Neutrophil (primary cell): Measurements from ENCODE around the gene SPNS3.

Experiments used
- H3K27ac ChIP-seq: fragments of 200-600 bp; sonication (generic); 2 replicates; pipeline ENCODE4 v1.5.1; 2016; ENCODE audit warnings: mild to moderate bottlenecking, moderate library complexity
- H3K27me3 ChIP-seq: fragments of 200-600 bp; sonication (generic); 2 replicates; pipeline ENCODE4 v1.6.0; 2016; ENCODE audit warnings: mild to moderate bottlenecking
- H3K36me3 ChIP-seq: fragments of 200-600 bp; sonication (generic); 2 replicates; pipeline ENCODE4 v1.5.1; 2017
- H3K4me1 ChIP-seq, 2 experiments: fragments of 200-600 bp in 1 of 2; sonication (generic) in 1 of 2; 1 replicate in 1 of 2; 2 replicates in 1 of 2; pipeline versions ENCODE4 v1.5.1 to v1.6.1; 2013 to 2016; ENCODE audit warnings: low read depth in 1 of 2, low read length in 1 of 2, mild to moderate bottlenecking in 1 of 2, moderate library complexity in 1 of 2; ENCODE audit not compliant: control insufficient read depth in 1 of 2, insufficient read depth in 1 of 2
- H3K4me3 ChIP-seq, 2 experiments: fragments of 200-600 bp in 1 of 2; sonication (generic) in 1 of 2; 1 replicate in 1 of 2; 2 replicates in 1 of 2; pipeline ENCODE4 v1.5.1; 2013 to 2016; ENCODE audit warnings: low read depth in 1 of 2, low read length in 1 of 2, mild to moderate bottlenecking in 1 of 2, moderate library complexity in 1 of 2
- H3K9me3 ChIP-seq: fragments of 200-600 bp; sonication (generic); 2 replicates; pipeline ENCODE4 v1.5.1; 2016
- CTCF ChIP-seq: fragments of 200-600 bp; sonication (generic); IDR thresholded peaks from 2 replicates; pipeline ENCODE4 v1.5.1; 2016; ENCODE audit warnings: antibody characterized with exemption

SPNS3 gene

DNA sequence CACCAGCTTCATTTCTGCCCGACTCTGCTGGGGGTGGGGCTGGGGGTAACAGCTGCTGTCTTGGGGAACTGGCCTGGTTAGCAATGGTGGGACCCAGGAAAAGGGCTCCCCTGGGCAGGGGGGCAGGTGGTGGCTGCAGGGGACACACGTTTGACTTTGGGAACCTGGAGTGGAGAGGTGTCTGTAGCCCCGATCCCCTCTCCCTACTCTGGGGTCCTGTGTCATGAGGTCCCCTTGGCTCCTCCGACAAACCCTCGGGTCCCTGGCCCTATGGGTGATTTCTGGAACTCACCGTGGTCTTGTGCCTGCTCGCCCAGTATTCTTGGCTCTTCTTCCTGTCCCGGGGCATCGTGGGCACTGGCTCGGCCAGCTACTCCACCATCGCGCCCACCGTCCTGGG is 12.0 kb downstream of the SPNS3 start:
- Histone ChIP-seq H3K27ac (no peak overlapping the region), H3K9me3 (no peaks in the 10 kb centered on the region), H3K27me3 (no peaks in the 10 kb centered on the region), H3K4me3 (no peak overlapping the region), H3K4me1 (no peaks in the 10 kb centered on the region), H3K36me3 (peaks cover 13% of the 10 kb centered on the region)
- TF ChIP-seq CTCF: no peak

DNA sequence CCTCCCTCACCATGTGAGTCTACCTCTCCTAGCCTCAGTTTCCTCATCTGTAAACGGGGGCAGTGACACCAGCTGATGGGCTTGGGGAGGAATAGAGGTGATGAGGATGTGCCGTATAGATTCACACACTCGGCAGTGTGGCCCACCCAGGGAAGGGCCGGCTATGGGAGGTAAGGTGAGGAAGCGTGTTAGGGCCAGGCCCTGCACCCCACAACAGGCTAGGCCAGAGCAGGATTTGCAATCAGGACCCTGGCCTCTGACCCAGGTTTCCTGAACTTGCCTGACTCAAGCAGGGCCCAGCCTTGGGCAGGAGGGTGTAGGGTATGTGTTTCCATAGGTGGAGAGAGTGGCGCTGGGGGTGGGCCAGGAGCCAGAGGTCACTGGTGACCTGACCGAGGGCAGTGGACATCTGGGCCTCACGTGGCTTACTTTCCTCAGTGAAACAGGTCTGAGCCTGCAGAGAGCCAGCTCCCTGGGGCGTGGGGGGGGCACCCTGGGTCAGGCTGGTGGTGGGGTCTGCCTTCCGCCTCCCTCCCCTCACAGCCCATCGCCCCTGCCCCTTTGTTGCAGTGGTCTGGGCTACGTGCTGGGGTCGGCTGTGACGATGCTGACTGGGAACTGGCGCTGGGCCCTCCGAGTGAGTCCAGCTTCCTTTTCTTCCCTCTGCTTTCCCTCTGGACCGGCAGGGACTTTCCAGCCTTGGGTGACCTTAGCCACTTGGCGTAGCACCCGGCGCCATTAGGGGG is 12.8 kb downstream of the SPNS3 start:
- no peak overlapping the region for H3K27ac ChIP-seq
- no peaks in the 10 kb centered on the region for H3K4me1 ChIP-seq
- TF ChIP-seq CTCF: no peak
- H3K36me3 ChIP-seq: peaks cover 13% of the 10 kb centered on the region
- H3K4me3 ChIP-seq: no peak overlapping the region
- no peaks in the 10 kb centered on the region for H3K27me3 ChIP-seq
- H3K9me3 ChIP-seq: no peaks in the 10 kb centered on the region

DNA sequence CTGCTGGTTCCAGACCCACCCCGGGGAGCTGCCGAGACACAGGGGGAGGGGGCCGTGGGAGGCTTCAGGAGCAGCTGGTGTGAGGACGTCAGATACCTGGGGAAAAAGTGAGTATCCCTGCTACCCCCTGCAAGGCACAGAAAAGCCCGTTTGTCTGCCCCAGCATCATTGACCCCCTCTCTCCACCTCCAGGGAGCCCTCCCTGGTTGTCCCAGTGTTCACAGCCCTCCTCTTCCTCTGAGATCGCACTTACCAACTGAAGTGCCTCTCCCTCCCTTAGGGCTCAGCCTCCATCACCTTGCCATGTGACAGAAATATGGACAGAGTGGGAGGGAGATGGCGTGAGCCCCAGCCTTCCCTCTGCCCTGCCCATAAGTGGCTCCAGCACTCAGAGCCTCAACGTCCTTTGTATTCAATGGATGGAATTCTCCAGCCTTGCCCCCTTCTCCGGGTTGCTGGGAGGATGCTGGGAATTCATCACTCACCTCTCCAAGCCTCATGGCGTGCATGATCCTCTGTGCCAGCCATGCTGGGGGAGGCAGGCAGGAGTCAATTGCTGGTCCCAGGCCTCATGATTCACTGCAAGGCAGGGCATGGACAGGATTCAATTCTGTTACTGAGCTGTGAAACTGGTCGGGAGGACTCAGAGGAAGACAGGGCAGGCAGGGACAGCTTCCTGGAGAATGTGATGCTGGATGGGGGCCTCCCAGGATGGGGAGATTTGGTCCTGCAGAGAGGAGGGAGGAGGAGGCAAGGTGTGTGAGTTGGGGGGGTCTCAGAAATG is 14.6 kb downstream of the SPNS3 start:
- Histone ChIP-seq H3K27me3 (no peaks in the 10 kb centered on the region), H3K4me3 (no peak overlapping the region)

GRCh38 chr17:4449736-4450135 is 16.0 kb downstream of the SPNS3 start:
- Histone ChIP-seq H3K36me3 (peaks cover 13% of the 10 kb centered on the region), H3K4me1 (peaks cover 4 to 6% of the 10 kb centered on the region in 2 experiments), H3K4me3 (no peak overlapping the region), H3K27ac (no peak overlapping the region), H3K27me3 (no peaks in the 10 kb centered on the region), H3K9me3 (no peaks in the 10 kb centered on the region)
- TF ChIP-seq CTCF: no peak

More for the DNA sequence above, 14.6 kb downstream of the SPNS3 start:
- no peaks in the 10 kb centered on the region for H3K4me1 ChIP-seq
- H3K27ac ChIP-seq: no peak overlapping the region
- peaks cover 13% of the 10 kb centered on the region for H3K36me3 ChIP-seq
- no peaks in the 10 kb centered on the region for H3K9me3 ChIP-seq
- no peak for TF ChIP-seq CTCF

DNA sequence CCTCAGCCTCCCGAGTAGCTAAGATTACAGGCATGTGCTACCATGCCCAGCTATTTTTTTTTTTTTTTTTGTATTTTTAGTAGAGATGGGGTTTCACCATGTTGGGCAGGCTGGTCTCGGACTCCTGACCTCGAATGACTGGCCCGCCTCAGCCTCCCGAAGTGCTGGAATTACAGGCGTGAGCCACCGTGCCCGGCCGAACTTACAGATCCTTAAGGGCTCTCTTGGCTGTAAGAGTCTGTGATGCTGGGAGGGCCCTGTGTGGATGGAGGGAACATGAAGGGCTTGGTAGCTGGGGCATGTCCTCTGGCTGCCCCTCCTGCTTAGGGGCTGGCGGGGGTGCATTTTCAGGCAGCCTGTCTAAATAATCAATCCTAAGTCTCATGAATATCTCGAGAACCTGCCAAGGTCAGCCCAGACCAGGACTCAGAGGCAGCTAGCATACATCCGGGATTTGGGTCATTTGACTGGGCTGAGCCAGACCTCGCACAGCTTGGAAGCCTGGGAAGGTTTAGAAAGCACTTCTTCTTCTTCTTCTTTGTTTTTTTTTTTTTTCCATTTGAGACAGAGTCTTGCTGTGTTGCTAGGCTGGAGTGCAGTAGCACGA is 17.1 kb downstream of the SPNS3 start:
- Histone ChIP-seq H3K9me3 (no peaks in the 10 kb centered on the region), H3K27ac (no peak overlapping the region), H3K4me1 (peaks cover 4 to 6% of the 10 kb centered on the region in 2 experiments), H3K27me3 (no peaks in the 10 kb centered on the region), H3K36me3 (peaks cover 16% of the 10 kb centered on the region), H3K4me3 (no peak overlapping the region)
- no peak for TF ChIP-seq CTCF
